Sigmoid colon (tissue), 4 donors: Measurements from ENCODE around the gene ACTN4.

ENCODE experiments used
- CTCF ChIP-seq, 4 experiments: fragments of 450-650 bp in 3 of 4; fragments of 200-600 bp in 1 of 4; IDR thresholded peaks; one replicate each; pipeline ENCODE4 v1.5.1; 2016 to 2019; ENCODE audit warnings: antibody characterized with exemption in 4 of 4, mild to moderate bottlenecking in 3 of 4, moderate library complexity in 2 of 4
- EP300 ChIP-seq, 4 donors: sonication (generic); formaldehyde crosslinking; IDR thresholded peaks; one replicate each; pipeline ENCODE4 v1.6.1; 2017; ENCODE audit warnings: antibody characterized with exemption in 4 of 4
- POLR2A ChIP-seq, 2 donors: fragments of 450-650 bp; IDR thresholded peaks; one replicate each; pipeline ENCODE4 v1.6.1; 2016; ENCODE audit warnings: antibody characterized with exemption in 2 of 2, mild to moderate bottlenecking in 2 of 2, moderate library complexity in 2 of 2
- POLR2AphosphoS5 ChIP-seq, 4 donors: sonication (generic); formaldehyde crosslinking; IDR thresholded peaks; one replicate each; pipeline ENCODE4 v1.6.1; 2017; ENCODE audit warnings: antibody characterized with exemption in 4 of 4

DNA sequence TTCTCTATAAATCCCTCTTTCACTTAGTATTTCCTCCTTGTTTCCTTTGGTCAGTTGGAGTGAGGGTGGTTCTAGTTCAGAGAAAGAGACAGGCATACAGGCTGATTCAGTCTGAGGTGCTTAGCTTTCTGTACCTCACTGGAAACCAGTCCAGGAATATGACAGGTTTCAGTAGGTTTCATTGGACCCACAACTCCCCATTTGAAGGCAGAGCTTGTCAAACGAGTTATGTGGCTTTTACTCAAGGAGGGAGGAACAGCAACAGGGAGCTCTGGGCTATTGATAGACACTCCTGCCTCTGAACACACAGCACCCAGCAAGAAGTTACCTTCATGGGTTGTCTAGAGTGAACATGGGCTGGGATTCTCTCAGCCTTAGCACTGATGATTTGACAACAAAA lies 14.5 kb downstream of the ACTN4 start:
- no peak for TF ChIP-seq CTCF (IDR thresholded peaks at IDR 0.05)
- TF ChIP-seq POLR2AphosphoS5 (IDR thresholded peaks at IDR 0.05) = no peak
- no peak for TF ChIP-seq EP300 (IDR thresholded peaks at IDR 0.05)
- no peak for TF ChIP-seq POLR2A (IDR thresholded peaks at IDR 0.05)
